Suprapubic skin (tissue), 4 donors: ENCODE data around the gene IRF2BPL.

Source experiments
- CTCF ChIP-seq, 2 donors: fragments of 200-600 bp in 1 of 2; fragments of 450-650 bp in 1 of 2; sonication (generic) in 1 of 2; IDR thresholded peaks; one replicate each; pipeline ENCODE4 v1.5.1; 2016 to 2019; ENCODE audit warnings: antibody characterized with exemption in 2 of 2, mild to moderate bottlenecking in 1 of 2, moderate library complexity in 1 of 2
- POLR2A ChIP-seq, 2 donors: fragments of 450-650 bp; IDR thresholded peaks; one replicate each; pipeline ENCODE4 v1.6.1; 2017; ENCODE audit warnings: antibody characterized with exemption in 2 of 2, mild to moderate bottlenecking in 2 of 2, moderate library complexity in 2 of 2
- POLR2AphosphoS5 ChIP-seq, 3 donors: sonication (generic); formaldehyde crosslinking; IDR thresholded peaks; one replicate each; pipeline ENCODE4 v1.6.1; 2017; ENCODE audit warnings: antibody characterized with exemption in 3 of 3

GRCh38 chr14:77022236-77022852 is 6.2 kb downstream of the IRF2BPL start:
- no peak for TF ChIP-seq POLR2A (IDR thresholded peaks at IDR 0.05)
- TF ChIP-seq CTCF (IDR thresholded peaks at IDR 0.05): no peak
- no peak for TF ChIP-seq POLR2AphosphoS5 (IDR thresholded peaks at IDR 0.05)
